Spleen (tissue), 11 donors: ENCODE measurements around the gene ZDHHC11. TPM values are rescaled to one million over a fixed set of nuclear protein-coding genes. Genes with fewer than 3 reads are reported as not detected.
"Not testable (repeated sequence)": the region's sequence is repeated elsewhere in the genome, so short reads cannot be mapped to it uniquely, and the experiment has no call there.

ENCODE experiments used
- DNase-seq: peaks from one replicate; pipeline ENCODE4 v3.0.0-alpha.2; 2020
- H3K27ac ChIP-seq, 8 donors: fragments of 200-600 bp; sonication (generic) in 7 of 8; 1 replicate in 4 of 8; 2 replicates in 4 of 8; pipeline versions ENCODE4 v1.5.0 to v1.8.0; 2016 to 2021; ENCODE audit warnings: inconsistent platforms in 4 of 8, mild to moderate bottlenecking in 4 of 8, moderate library complexity in 1 of 8
- H3K27me3 ChIP-seq, 7 donors: fragments of 200-600 bp; sonication (generic) in 6 of 7; replicated peaks in 1 of 7; 1 replicate in 4 of 7; 2 replicates in 3 of 7; pipeline versions ENCODE4 v1.5.0 to v1.8.0; 2016 to 2021; ENCODE audit warnings: inconsistent platforms in 3 of 7, mild to moderate bottlenecking in 1 of 7
- H3K36me3 ChIP-seq, 6 donors: fragments of 200-600 bp; sonication (generic) in 5 of 6; 1 replicate in 4 of 6; 2 replicates in 2 of 6; pipeline versions ENCODE4 v1.5.0 to v1.8.0; 2016 to 2021; ENCODE audit warnings: inconsistent platforms in 2 of 6
- H3K4me1 ChIP-seq, 6 donors: fragments of 200-600 bp; sonication (generic) in 5 of 6; 1 replicate in 3 of 6; 2 replicates in 3 of 6; pipeline versions ENCODE4 v1.5.0 to v1.8.0; 2016 to 2021; ENCODE audit warnings: inconsistent platforms in 3 of 6
- H3K4me3 ChIP-seq, 8 donors: fragments of 200-600 bp; sonication (generic) in 7 of 8; 1 replicate in 4 of 8; 2 replicates in 4 of 8; pipeline versions ENCODE4 v1.5.0 to v1.8.0; 2016 to 2021; ENCODE audit warnings: inconsistent platforms in 4 of 8, mild to moderate bottlenecking in 4 of 8, moderate library complexity in 2 of 8
- H3K9me3 ChIP-seq, 8 donors: fragments of 200-600 bp; sonication (generic) in 7 of 8; 1 replicate in 4 of 8; 2 replicates in 4 of 8; pipeline versions ENCODE4 v1.5.0 to v1.8.0; 2016 to 2021; ENCODE audit warnings: inconsistent platforms in 4 of 8
- CTCF ChIP-seq, 11 experiments: fragments of 200-600 bp in 7 of 11; fragments of 450-650 bp in 4 of 11; sonication (generic) in 4 of 11; IDR thresholded peaks in 8 of 11; conservative IDR thresholded peaks in 3 of 11; 1 replicate in 7 of 11; 2 replicates in 4 of 11; pipeline versions ENCODE4 v1.4.0 to v1.8.0; 2016 to 2021; ENCODE audit warnings: antibody characterized with exemption in 11 of 11, inconsistent platforms in 4 of 11, mild to moderate bottlenecking in 1 of 11
- POLR2A ChIP-seq, 3 donors: fragments of 450-650 bp; IDR thresholded peaks; one replicate each; pipeline ENCODE4 v1.5.1; 2017; ENCODE audit warnings: antibody characterized with exemption in 3 of 3, mild to moderate bottlenecking in 1 of 3
- POLR2AphosphoS5 ChIP-seq, 3 donors: sonication (generic); formaldehyde crosslinking; IDR thresholded peaks; one replicate each; pipeline ENCODE4 v1.5.1; 2017; ENCODE audit warnings: antibody characterized with exemption in 3 of 3
- WGBS, 5 donors: extraction: QIAGEN DNeasy Blood & Tissue Kit in 3 of 5; methylation state at CpG; one replicate each; pipeline versions ENCODE4 v1.1.5 to v1.1.7; 2013 to 2018; 5-methylcytosine and 5-hydroxymethylcytosine counted together
- intact Hi-C: fragments of 100-400 bp; cut with DNase I; formaldehyde crosslinking; loops from one replicate; pipeline ENCODE4 v1.15.0; 2023; ENCODE audit warnings: low total_unique reads
- polyA plus RNA-seq, 3 donors: library from polyadenylated mRNA; stranded (reverse); fragments of 200-250 nt; gene quantifications; one replicate each; pipeline ENCODE4 v1.2.1, GENCODE V29; 2013
- total RNA-seq, 7 donors: library from RNA; depleted of rRNA in 3 of 7; stranded (reverse); fragments of >200 nt in 3 of 7; fragmentation: NEBNext Ultra II Directional in 4 of 7; extraction: Animal tissue kit (Norgen Biotek cat#: 25700) in 4 of 7; gene quantifications; one replicate each; pipeline versions ENCODE4 v1.1.0 to v1.2.1, GENCODE V29; 2016 to 2021
- donor health status: healthy with polysubstance abuse.
- donor health status: DM: no; HTN: no; CAD: no; lungs with moderate emphysema.
- donor health status: DM: no; HTN: no; CAD: no.
- donor health status: Bipolar disorder and iron deficiency.
- donor health status: healthy.
- donor health status: DM: no; HTN: no; CAD: no.
- donor health status: DM: yes; HTN: yes; CAD: no.

Gene ZDHHC11
- total and polyA plus RNA-seq, 10 donors, result 1.3 to 75.0 (median 6.4) TPM

- intact Hi-C loops, H3K4me3 ChIP-seq, DNase-seq, H3K27me3 ChIP-seq, H3K27ac ChIP-seq, H3K36me3 ChIP-seq, H3K9me3 ChIP-seq: not testable (repeated sequence)
- 69 to 81% (median 73%) methylated on average over 12 to 15 of the region's 20 CpGs; no CpG with 5 or more reads in 1 of the 5 donors for WGBS, 5 donors
- peaks cover 0 to 18% (median 6%) of the 10 kb centered on the region in 6 donors for H3K4me1 ChIP-seq
These were observed 98.2 kb downstream of the ZDHHC11 start for GRCh38 chr5:752532-753115.

GRCh38 chr5:751992-752391 lies 98.8 kb downstream of the ZDHHC11 start:
- intact Hi-C loops, H3K27ac ChIP-seq, DNase-seq, H3K27me3 ChIP-seq, H3K36me3 ChIP-seq, H3K9me3 ChIP-seq, H3K4me3 ChIP-seq: not testable (repeated sequence)
- H3K4me1 ChIP-seq, result peaks cover 0 to 12% (median 1%) of the 10 kb centered on the region in 6 donors
- WGBS, 5 donors, result 81 to 98% (median 92%) methylated on average over 5 to 6 of the region's 8 CpGs; no CpG with 5 or more reads in 1 of the 5 donors

- no peak overlapping the region for H3K4me3 ChIP-seq
- WGBS, 5 donors, result 79 to 90% (median 85%) methylated on average over 5 to 11 of the region's 13 CpGs
- DNase-seq, result no peak
- H3K36me3 ChIP-seq, result no peaks in the 10 kb centered on the region
- no peaks in the 10 kb centered on the region for H3K9me3 ChIP-seq
- intact Hi-C loops, result no loop called here
- H3K27ac ChIP-seq, result no peak overlapping the region
- H3K27me3 ChIP-seq, result no peaks in the 10 kb centered on the region
- peaks cover 0 to 11% (median 0%) of the 10 kb centered on the region in 6 donors for H3K4me1 ChIP-seq
- TF ChIP-seq CTCF (IDR thresholded peaks at IDR 0.05 in 8 of 11, conservative IDR thresholded peaks at IDR 0.05 in 3 of 11) (no peak), POLR2A (IDR thresholded peaks at IDR 0.05) (no peak), POLR2AphosphoS5 (IDR thresholded peaks at IDR 0.05) (no peak)
These were observed 99.3 kb downstream of the ZDHHC11 start for GRCh38 chr5:751496-751895.

GRCh38 chr5:750226-750625 lies 100.6 kb downstream of the ZDHHC11 start:
- H3K27me3 ChIP-seq, H3K4me3 ChIP-seq, intact Hi-C loops, H3K9me3 ChIP-seq, H3K27ac ChIP-seq, DNase-seq, H3K36me3 ChIP-seq: not testable (repeated sequence)
- 86 to 96% (median 91%) methylated on average over 4 to 18 of the region's 19 CpGs for WGBS, 5 donors
- peaks cover 0 to 11% (median 0%) of the 10 kb centered on the region in 6 donors for H3K4me1 ChIP-seq

- DNase-seq, result no peak
- H3K36me3 ChIP-seq, result no peaks in the 10 kb centered on the region
- no peaks in the 10 kb centered on the region for H3K27me3 ChIP-seq
- H3K4me1 ChIP-seq, result peaks cover 0 to 11% (median 0%) of the 10 kb centered on the region in 6 donors
- intact Hi-C loops, result no loop called here
- H3K4me3 ChIP-seq, result no peak overlapping the region
- 70 to 85% (median 77%) methylated on average over 11 to 14 of the region's 14 CpGs for WGBS, 5 donors
- H3K27ac ChIP-seq, result peak overlapping the region in 1 of 8 donors; percentile 4
- no peak for TF ChIP-seq POLR2A (IDR thresholded peaks at IDR 0.05)
- no peak for TF ChIP-seq POLR2AphosphoS5 (IDR thresholded peaks at IDR 0.05)
- no peak for TF ChIP-seq CTCF (IDR thresholded peaks at IDR 0.05 in 8 of 11, conservative IDR thresholded peaks at IDR 0.05 in 3 of 11)
- no peaks in the 10 kb centered on the region for H3K9me3 ChIP-seq
These were observed 101.6 kb downstream of the ZDHHC11 start for GRCh38 chr5:749101-749670.

GRCh38 chr5:748011-748980 lies 102.5 kb downstream of the ZDHHC11 start:
- DNase-seq, intact Hi-C loops, H3K27me3 ChIP-seq, H3K9me3 ChIP-seq, H3K4me3 ChIP-seq, H3K36me3 ChIP-seq, H3K27ac ChIP-seq: not testable (repeated sequence)
- 60 to 93% (median 72%) methylated on average over 3 to 17 of the region's 18 CpGs for whole genome bisulfite sequencing, 5 donors
- H3K4me1 ChIP-seq, result peaks cover 0 to 11% (median 0%) of the 10 kb centered on the region in 6 donors

- H3K4me3 ChIP-seq, H3K27ac ChIP-seq, H3K27me3 ChIP-seq, DNase-seq, intact Hi-C loops, H3K9me3 ChIP-seq, H3K36me3 ChIP-seq: not testable (repeated sequence)
- H3K4me1 ChIP-seq, result peaks cover 0 to 11% (median 0%) of the 10 kb centered on the region in 6 donors
- WGBS, 5 donors, result 82 to 92% (median 88%) methylated on average over 2 to 5 of the region's 9 CpGs
These were observed 103.4 kb downstream of the ZDHHC11 start for GRCh38 chr5:747303-747844.
